B cell (primary cell): ENCODE data around the gene E2F7. TPM values are rescaled to one million over a fixed set of nuclear protein-coding genes. Genes with fewer than 3 reads are reported as not detected.

Experiments
- ATAC-seq: fragments of 200-7000 bp; cut with Tn5 transposase; one replicate; pipeline ENCODE4 v1.10.0; 2021; ENCODE audit warnings: low read depth, mild to moderate bottlenecking, moderate number of reproducible peaks, moderate library complexity
- CTCF ChIA-PET: fragments of 350-600 bp; sonication (Branson Sonifier 250); formaldehyde crosslinking; loops from one replicate; lab custom pipeline; 2021; ENCODE audit warnings: antibody characterized with exemption, inconsistent platforms; lab: Charles Lee
- POLR2A ChIA-PET: fragments of 350-600 bp; sonication (Branson Sonifier 250); formaldehyde crosslinking; loops from one replicate; lab custom pipeline; 2021; ENCODE audit warnings: antibody characterized with exemption; lab: Charles Lee
- DNase-seq: peaks from one replicate; pipeline ENCODE4 v3.0.0; 2013
- H2AFZ ChIP-seq: 2 replicates; pipeline ENCODE4 v1.6.1; 2012; ENCODE audit warnings: mild to moderate bottlenecking, low read depth, low read length; ENCODE audit not compliant: insufficient read depth, poor library complexity, severe bottlenecking
- H3K27ac ChIP-seq, 2 donors: 1 replicate in 1 of 2; 2 replicates in 1 of 2; pipeline ENCODE4 v1.5.1; 2012 to 2013; ENCODE audit warnings: low read length in 2 of 2, mild to moderate bottlenecking in 2 of 2, moderate library complexity in 1 of 2
- H3K27me3 ChIP-seq, 4 experiments: fragments of 200-600 bp in 1 of 4; sonication (generic) in 1 of 4; replicated peaks in 1 of 4; 1 replicate in 2 of 4; 2 replicates in 2 of 4; pipeline versions ENCODE4 v1.6.1 to v1.7.0; 2013 to 2016; ENCODE audit warnings: low read length in 3 of 4, mild to moderate bottlenecking in 2 of 4, mixed read lengths in 1 of 4, moderate library complexity in 1 of 4; ENCODE audit not compliant: insufficient read depth in 4 of 4, control insufficient read depth in 3 of 4; ENCODE audit errors: control extremely low read depth in 1 of 4
- H3K36me3 ChIP-seq, 2 experiments: replicated peaks in 1 of 2; 1 replicate in 1 of 2; 2 replicates in 1 of 2; pipeline versions ENCODE4 v1.6.1 to v1.7.1; 2013; ENCODE audit warnings: low read length in 1 of 2; ENCODE audit not compliant: insufficient read depth in 2 of 2, control insufficient read depth in 1 of 2; ENCODE audit errors: control extremely low read depth in 1 of 2, extremely low read depth in 1 of 2
- H3K4me1 ChIP-seq, 2 donors: fragments of 200-600 bp in 1 of 2; sonication (generic) in 1 of 2; 1 replicate in 1 of 2; 2 replicates in 1 of 2; pipeline versions ENCODE4 v1.5.1 to v1.6.1; 2013 to 2017; ENCODE audit warnings: low read length in 2 of 2; ENCODE audit not compliant: control insufficient read depth in 2 of 2, insufficient read depth in 2 of 2
- H3K4me2 ChIP-seq: replicated peaks from 2 replicates; pipeline ENCODE3; 2012; ENCODE audit warnings: mild to moderate bottlenecking, low read depth, low read length; ENCODE audit not compliant: poor library complexity, severe bottlenecking
- H3K4me3 ChIP-seq, 5 experiments: fragments of 200-600 bp in 1 of 5; sonication (generic) in 1 of 5; 1 replicate in 3 of 5; 2 replicates in 2 of 5; pipeline versions ENCODE4 v1.5.1 to v1.7.0; 2011 to 2016; ENCODE audit warnings: low read length in 4 of 5, mild to moderate bottlenecking in 4 of 5, low read depth in 2 of 5, control low read depth in 1 of 5, moderate library complexity in 1 of 5; ENCODE audit not compliant: insufficient read depth in 1 of 5; ENCODE audit errors: control extremely low read depth in 1 of 5, extremely low read depth in 1 of 5
- H3K79me2 ChIP-seq: fragments of 200-600 bp; sonication (generic); one replicate; pipeline ENCODE4 v1.6.0; 2016; ENCODE audit warnings: low read length; ENCODE audit not compliant: control insufficient read depth, insufficient read depth
- H3K9ac ChIP-seq: fragments of 200-600 bp; sonication (generic); 2 replicates; pipeline ENCODE4 v1.6.1; 2017; ENCODE audit warnings: mild to moderate bottlenecking, low read length, moderate library complexity
- H3K9me3 ChIP-seq, 3 donors: one replicate each; pipeline versions ENCODE4 v1.6.1 to v1.7.1; 2013; ENCODE audit warnings: low read length in 2 of 3; ENCODE audit not compliant: control insufficient read depth in 2 of 3, insufficient read depth in 1 of 3; ENCODE audit errors: control extremely low read depth in 1 of 3
- H4K20me1 ChIP-seq: 2 replicates; pipeline ENCODE4 v1.6.0; 2012; ENCODE audit warnings: mild to moderate bottlenecking, low read length; ENCODE audit not compliant: insufficient read depth, control insufficient read depth, poor library complexity, severe bottlenecking
- H3K27ac Mint-ChIP-seq: one replicate; pipeline ENCODE4 v1.8.0; 2021; ENCODE audit warnings: mixed read lengths
- H3K27me3 Mint-ChIP-seq: one replicate; pipeline ENCODE4 v1.8.0; 2021; ENCODE audit warnings: mixed read lengths
- H3K4me1 Mint-ChIP-seq: one replicate; pipeline ENCODE4 v1.8.0; 2021; ENCODE audit warnings: mixed read lengths
- H3K4me3 Mint-ChIP-seq: one replicate; pipeline ENCODE4 v1.8.0; 2021; ENCODE audit warnings: mixed read lengths
- H3K9me3 Mint-ChIP-seq: one replicate; pipeline ENCODE4 v1.8.0; 2022; ENCODE audit warnings: mixed read lengths; ENCODE audit not compliant: insufficient read depth
- CTCF ChIP-seq: fragments of 200-600 bp; IDR thresholded peaks from one replicate; pipeline ENCODE4 v1.8.0; 2022; ENCODE audit warnings: antibody characterized with exemption, mild to moderate bottlenecking
- EZH2 ChIP-seq: IDR thresholded peaks from 2 replicates; pipeline ENCODE4 v1.6.1; 2012; ENCODE audit warnings: borderline replicate concordance, low read depth, mild to moderate bottlenecking, moderate library complexity, low read length; ENCODE audit not compliant: insufficient read depth, poor library complexity, severe bottlenecking
- WGBS: methylation state at CpG from one replicate; pipeline ENCODE4 v1.1.5; 2013; ENCODE audit warnings: missing lambda C conversion rate; ENCODE audit not compliant: insufficient coverage; 5-methylcytosine and 5-hydroxymethylcytosine counted together
- intact Hi-C: fragments of 100-400 bp; cut with micrococcal nuclease; formaldehyde crosslinking; loops from one replicate; pipeline ENCODE4 v1.10.0; 2022
- polyA plus RNA-seq: library from polyadenylated mRNA; depleted of rRNA; stranded (reverse); fragments of >200 nt; gene quantifications from 2 replicates; pipeline ENCODE4 v1.2.3, GENCODE V29; 2012
- total RNA-seq, 2 donors: library from RNA; stranded (reverse); fragments of 120-200 nt in 1 of 2; gene quantifications; 1 replicate in 1 of 2; 2 replicates in 1 of 2; pipeline versions ENCODE4 v1.2.3 to v1.2.4, GENCODE V29; 2013 to 2022

E2F7 gene
- total and polyA plus RNA-seq, 2 donors (not counting 1 experiment from before 2014, with no cell fraction given): 0.15 to 0.42 TPM

GRCh38 chr12:76990716-76991115 lies 74.7 kb downstream of the E2F7 start:
- no peaks in the 10 kb centered on the region for H3K4me1 ChIP-seq

GRCh38 chr12:76984566-76984965 lies 80.8 kb downstream of the E2F7 start:
- Histone ChIP-seq H3K27ac (no peak overlapping the region), H3K9me3 (peaks cover 0 to 24% (median 4%) of the 10 kb centered on the region in 3 donors), H3K4me3 (no peak overlapping the region), H3K9ac (no peak overlapping the region), H3K4me1 (no peaks in the 10 kb centered on the region), H3K4me2 (no peak overlapping the region), H4K20me1 (no peaks in the 10 kb centered on the region), H3K27me3 (peaks cover 0 to 2% (median 0%) of the 10 kb centered on the region in 4 experiments), H3K36me3 (no peaks in the 10 kb centered on the region), H3K79me2 (no peaks in the 10 kb centered on the region), H2AFZ (no peak overlapping the region)
- WGBS: 97% methylated on average over 25 of the region's 26 CpGs
- DNase-seq (no peak), ATAC-seq (no peak)
- POLR2A ChIA-PET: no interaction called here
- intact Hi-C loops: no loop called here
- CTCF ChIA-PET: no interaction called here
- Mint-ChIP-seq H3K27ac (no peak overlapping the region), H3K27me3 (peaks cover 1% of the 10 kb centered on the region), H3K9me3 (peaks cover 11% of the 10 kb centered on the region), H3K4me1 (no peaks in the 10 kb centered on the region), H3K4me3 (no peak overlapping the region)
- TF ChIP-seq CTCF: no peak
- no peak for TF ChIP-seq EZH2

More at GRCh38 chr12:76990716-76991115, 74.7 kb downstream of the E2F7 start:
- DNase-seq: no peak
- Histone ChIP-seq H4K20me1 (no peaks in the 10 kb centered on the region), H3K9ac (no peak overlapping the region), H3K79me2 (no peaks in the 10 kb centered on the region), H3K27me3 (no peaks in the 10 kb centered on the region), H3K9me3 (no peaks in the 10 kb centered on the region), H2AFZ (no peak overlapping the region), H3K4me3 (no peak overlapping the region), H3K4me2 (no peak overlapping the region), H3K36me3 (no peaks in the 10 kb centered on the region), H3K27ac (no peak overlapping the region)
- Mint-ChIP-seq H3K4me3 (no peak overlapping the region), H3K27ac (no peak overlapping the region), H3K4me1 (no peaks in the 10 kb centered on the region), H3K9me3 (peaks cover 2% of the 10 kb centered on the region), H3K27me3 (peaks cover 7% of the 10 kb centered on the region)
- CTCF ChIA-PET: interaction anchor here (2.5 kb wide), 1 partner anchor 20 kb away, joined by 6 read pairs; no protein-coding TSS in a partner anchor
- intact Hi-C loops: no loop called here
- TF ChIP-seq CTCF: no peak
- no peak for TF ChIP-seq EZH2
- WGBS: no CpG with 5 or more reads among the region's 1 CpG
- ATAC-seq: no peak
- POLR2A ChIA-PET: no interaction called here
